Hepatocyte (in vitro differentiated cells): ENCODE results near the gene HNF1A. TPM values are rescaled to one million over a fixed set of nuclear protein-coding genes. Genes with fewer than 3 reads are reported as not detected.
A peak's percentile ranks its signal among the peaks of the same experiment; 100 is the strongest.

Source experiments
- DNase-seq: peaks from one replicate; pipeline ENCODE4 v3.0.0-alpha.2; 2016; ENCODE audit warnings: low spot score
- H2AFZ ChIP-seq: fragments of 200-600 bp; sonication (generic); 2 replicates; pipeline ENCODE4 v1.6.0; 2016; ENCODE audit warnings: antibody characterized with exemption, mild to moderate bottlenecking
- H3K27ac ChIP-seq: fragments of 200-600 bp; sonication (generic); 2 replicates; pipeline ENCODE4 v1.5.1; 2016; ENCODE audit warnings: mild to moderate bottlenecking
- H3K27me3 ChIP-seq: fragments of 200-600 bp; sonication (generic); 2 replicates; pipeline ENCODE4 v1.6.1; 2016
- H3K36me3 ChIP-seq: fragments of 200-600 bp; sonication (generic); replicated peaks from 2 replicates; pipeline ENCODE4 v1.5.1; 2016; ENCODE audit warnings: low read depth; ENCODE audit not compliant: insufficient read depth
- H3K4me1 ChIP-seq: fragments of 200-600 bp; sonication (generic); 2 replicates; pipeline ENCODE4 v1.5.1; 2016; ENCODE audit warnings: mild to moderate bottlenecking, moderate library complexity; ENCODE audit not compliant: insufficient read depth
- H3K4me2 ChIP-seq: fragments of 200-600 bp; sonication (generic); 2 replicates; pipeline ENCODE4 v1.6.0; 2016
- H3K4me3 ChIP-seq: fragments of 200-600 bp; sonication (generic); 2 replicates; pipeline ENCODE4 v1.5.1; 2016; ENCODE audit warnings: mild to moderate bottlenecking
- H3K79me2 ChIP-seq: fragments of 200-600 bp; sonication (generic); 2 replicates; pipeline ENCODE4 v1.6.0; 2017; ENCODE audit warnings: mild to moderate bottlenecking
- H3K9me2 ChIP-seq: fragments of 200-600 bp; sonication (generic); replicated peaks from 2 replicates; pipeline ENCODE4 v1.6.0; 2017; ENCODE audit warnings: mild to moderate bottlenecking; ENCODE audit not compliant: insufficient read depth
- H3K9me3 ChIP-seq: fragments of 200-600 bp; sonication (generic); 2 replicates; pipeline ENCODE4 v1.5.1; 2016; ENCODE audit warnings: low read depth, mild to moderate bottlenecking
- H4K20me1 ChIP-seq: fragments of 200-600 bp; sonication (generic); 2 replicates; pipeline ENCODE4 v1.6.0; 2016; ENCODE audit warnings: mild to moderate bottlenecking; ENCODE audit not compliant: insufficient read depth, poor library complexity, severe bottlenecking
- EZH2 ChIP-seq: fragments of 200-600 bp; sonication (generic); IDR thresholded peaks from 2 replicates; pipeline ENCODE4 v1.6.1; 2016; ENCODE audit warnings: antibody characterized with exemption, mild to moderate bottlenecking, borderline replicate concordance
- EZH2phosphoT487 ChIP-seq: fragments of 200-600 bp; sonication (generic); IDR thresholded peaks from one replicate; pipeline ENCODE4 v1.6.1; 2018; ENCODE audit warnings: antibody characterized with exemption, mild to moderate bottlenecking, low read depth, moderate library complexity; ENCODE audit not compliant: unreplicated experiment, severe bottlenecking
- WGBS: methylation state at CpG from one replicate; pipeline ENCODE4 v1.1.6; 2016; ENCODE audit warnings: low lambda C conversion rate; ENCODE audit errors: missing lambda C conversion rate; 5-methylcytosine and 5-hydroxymethylcytosine counted together
- polyA plus RNA-seq: library from polyadenylated mRNA; unstranded; fragments of >200 nt; fragmentation: Nextera tagmentation; extraction: Ambion mirVana; gene quantifications from 2 replicates; pipeline ENCODE4 v1.2.1, GENCODE V29; 2016
- total RNA-seq: library from RNA; depleted of rRNA; stranded (reverse); fragments of >200 nt; gene quantifications from 2 replicates; pipeline ENCODE4 v1.2.3, GENCODE V29; 2014
- TF ChIP-seq, protein P1 (sequence below): fragments of 200-600 bp; sonication (generic); IDR thresholded peaks from 2 replicates; pipeline ENCODE4 v1.5.1; 2016; ENCODE audit warnings: antibody characterized with exemption, mild to moderate bottlenecking; ENCODE audit not compliant: poor library complexity

Gene HNF1A
- total and polyA plus RNA-seq, 2 experiments from 2014 or later, result 16.7 to 23.9 TPM

DNA sequence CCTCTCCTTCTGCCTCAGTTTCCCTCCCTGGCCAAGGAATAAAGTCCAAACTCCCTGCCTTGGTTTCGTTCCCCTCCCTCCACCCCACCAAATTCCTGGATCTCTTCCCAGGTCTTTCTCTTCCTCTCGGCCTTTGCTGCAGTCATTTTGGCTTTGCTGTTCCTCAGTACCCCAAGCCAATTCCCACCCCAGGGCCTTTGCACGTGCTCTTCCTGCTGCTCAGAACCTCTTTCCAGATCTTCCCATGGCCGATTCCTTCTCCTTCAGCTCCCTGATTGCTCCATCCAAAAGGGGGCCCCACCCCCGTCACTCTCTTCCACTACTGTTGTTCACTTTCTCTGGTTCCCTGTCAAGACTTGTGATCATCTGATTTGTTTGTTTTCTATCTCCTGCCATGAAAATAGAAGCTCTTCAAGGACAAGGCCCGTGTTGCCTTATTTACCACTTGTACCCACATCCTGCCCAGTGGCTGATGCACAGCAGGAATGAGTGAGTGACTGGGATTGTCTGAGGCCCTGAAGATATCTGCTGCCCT lies 3.1 kb downstream of the HNF1A start:
- no peak overlapping the region for H2AFZ ChIP-seq
- peaks cover 50% of the 10 kb centered on the region for H3K79me2 ChIP-seq
- 60% methylated on average over 6 of the region's 6 CpGs for WGBS
- H3K4me2 ChIP-seq, result peak overlapping the region; percentile 86
- H3K27ac ChIP-seq, result peak overlapping the region; percentile 99
- peaks cover 17% of the 10 kb centered on the region for H3K4me1 ChIP-seq
- no peak overlapping the region for H3K4me3 ChIP-seq
- DNase-seq, result peak; percentile 58
- no peaks in the 10 kb centered on the region for H3K36me3 ChIP-seq
- H3K9me3 ChIP-seq, result no peaks in the 10 kb centered on the region
- no peaks in the 10 kb centered on the region for H4K20me1 ChIP-seq
- H3K27me3 ChIP-seq, result no peaks in the 10 kb centered on the region
- no peaks in the 10 kb centered on the region for H3K9me2 ChIP-seq
- TF ChIP-seq EZH2 (no peak), EZH2phosphoT487 (no peak)
- TF ChIP-seq, protein P1, sequence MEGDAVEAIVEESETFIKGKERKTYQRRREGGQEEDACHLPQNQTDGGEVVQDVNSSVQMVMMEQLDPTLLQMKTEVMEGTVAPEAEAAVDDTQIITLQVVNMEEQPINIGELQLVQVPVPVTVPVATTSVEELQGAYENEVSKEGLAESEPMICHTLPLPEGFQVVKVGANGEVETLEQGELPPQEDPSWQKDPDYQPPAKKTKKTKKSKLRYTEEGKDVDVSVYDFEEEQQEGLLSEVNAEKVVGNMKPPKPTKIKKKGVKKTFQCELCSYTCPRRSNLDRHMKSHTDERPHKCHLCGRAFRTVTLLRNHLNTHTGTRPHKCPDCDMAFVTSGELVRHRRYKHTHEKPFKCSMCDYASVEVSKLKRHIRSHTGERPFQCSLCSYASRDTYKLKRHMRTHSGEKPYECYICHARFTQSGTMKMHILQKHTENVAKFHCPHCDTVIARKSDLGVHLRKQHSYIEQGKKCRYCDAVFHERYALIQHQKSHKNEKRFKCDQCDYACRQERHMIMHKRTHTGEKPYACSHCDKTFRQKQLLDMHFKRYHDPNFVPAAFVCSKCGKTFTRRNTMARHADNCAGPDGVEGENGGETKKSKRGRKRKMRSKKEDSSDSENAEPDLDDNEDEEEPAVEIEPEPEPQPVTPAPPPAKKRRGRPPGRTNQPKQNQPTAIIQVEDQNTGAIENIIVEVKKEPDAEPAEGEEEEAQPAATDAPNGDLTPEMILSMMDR, result no peak

- no peaks in the 10 kb centered on the region for H4K20me1 ChIP-seq
- H3K4me3 ChIP-seq, result no peak overlapping the region
- TF ChIP-seq, protein P1, result no peak
- no peak for TF ChIP-seq EZH2phosphoT487
- peaks cover 17% of the 10 kb centered on the region for H3K4me1 ChIP-seq
- H3K36me3 ChIP-seq, result no peaks in the 10 kb centered on the region
- H3K79me2 ChIP-seq, result peaks cover 40% of the 10 kb centered on the region
- no peaks in the 10 kb centered on the region for H3K27me3 ChIP-seq
- no peak for DNase-seq
- H2AFZ ChIP-seq, result no peak overlapping the region
- no peak overlapping the region for H3K4me2 ChIP-seq
- no peaks in the 10 kb centered on the region for H3K9me2 ChIP-seq
- peak overlapping the region; percentile 92 for H3K27ac ChIP-seq
- H3K9me3 ChIP-seq, result no peaks in the 10 kb centered on the region
- WGBS, result 80% methylated on average over 7 of the region's 7 CpGs
These were observed 4.3 kb downstream of the HNF1A start for GRCh38 chr12:120982659-120983058.

DNA sequence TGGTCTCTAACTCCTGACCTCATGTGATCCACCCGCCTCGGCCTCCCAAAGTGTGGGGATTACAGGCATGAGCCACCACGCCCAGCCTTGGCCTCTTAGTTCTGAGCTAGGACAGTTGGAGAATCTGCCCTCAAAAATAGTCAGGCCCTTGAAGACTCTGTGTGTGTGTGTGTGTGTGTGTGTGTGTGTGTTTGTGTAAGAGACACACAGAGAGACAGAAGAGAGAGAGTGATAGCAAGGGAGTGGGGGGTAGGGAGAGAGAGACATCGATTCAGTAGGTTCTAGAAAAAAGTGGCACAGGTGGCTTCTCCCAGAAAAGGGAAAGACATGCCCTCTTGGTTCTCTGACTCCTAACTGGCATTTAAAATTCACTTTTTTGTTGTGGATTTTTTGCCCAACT lies 5.4 kb downstream of the HNF1A start:
- no peaks in the 10 kb centered on the region for H3K36me3 ChIP-seq
- WGBS, result 66% methylated on average over 4 of the region's 4 CpGs
- H3K27me3 ChIP-seq, result no peaks in the 10 kb centered on the region
- H3K9me3 ChIP-seq, result no peaks in the 10 kb centered on the region
- H3K4me3 ChIP-seq, result no peak overlapping the region
- peaks cover 17% of the 10 kb centered on the region for H3K4me1 ChIP-seq
- peak overlapping the region; percentile 92 for H3K27ac ChIP-seq
- DNase-seq, result no peak
- no peak overlapping the region for H2AFZ ChIP-seq
- no peak for TF ChIP-seq EZH2
- no peak for TF ChIP-seq EZH2phosphoT487
- TF ChIP-seq, protein P1, result no peak
- H4K20me1 ChIP-seq, result no peaks in the 10 kb centered on the region
- H3K79me2 ChIP-seq, result peaks cover 34% of the 10 kb centered on the region
- peak overlapping the region; percentile 66 for H3K4me2 ChIP-seq
- H3K9me2 ChIP-seq, result no peaks in the 10 kb centered on the region
